ENCODE results near the gene FOXD1. TPM values are rescaled to one million over a fixed set of nuclear protein-coding genes. Genes with fewer than 3 reads are reported as not detected.
"Not testable (repeated sequence)": the region's sequence is repeated elsewhere in the genome, so short reads cannot be mapped to it uniquely, and the experiment has no call there.

Gene FOXD1
- total RNA-seq, 2 donors from 2014 or later = not detected

DNA sequence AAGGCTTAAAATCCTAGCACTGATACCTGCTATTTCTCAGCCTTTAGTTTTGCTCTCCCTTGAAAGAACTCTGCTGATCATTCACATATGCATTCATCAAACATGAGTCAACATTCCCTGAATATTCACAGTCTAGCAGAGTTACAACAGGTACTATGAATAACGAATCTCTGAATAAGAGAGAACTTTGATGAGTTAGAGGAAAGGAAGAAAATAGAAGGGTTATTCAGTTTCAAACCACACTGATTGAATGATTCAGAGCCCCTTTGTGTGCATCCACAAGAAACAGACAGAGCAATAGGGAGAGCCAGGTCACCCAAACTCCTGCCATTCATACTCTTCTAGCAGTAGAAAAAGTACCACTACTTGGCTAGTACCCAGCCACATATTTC, 36.0 kb downstream of the FOXD1 start:
- Mint-ChIP-seq H3K36me3 (ENCODE audit: low read depth) (peaks cover 3% of the 10 kb centered on the region), H3K27me3 (peaks cover 66% of the 10 kb centered on the region), H3K27ac (no peak overlapping the region), H3K4me1 (no peaks in the 10 kb centered on the region), H3K4me3 (no peak overlapping the region)
- DNase-seq (no peak), ATAC-seq (no peak)
- no peaks in the 10 kb centered on the region for H3K9me3 ChIP-seq (ENCODE audit: control insufficient read depth, low read length, poor library complexity, severe bottlenecking)

GRCh38 chr5:73411936-73412596, 36.5 kb downstream of the FOXD1 start:
- H3K9me3 ChIP-seq (ENCODE audit: control insufficient read depth, low read length, poor library complexity, severe bottlenecking) = no peaks in the 10 kb centered on the region
- ATAC-seq (no peak), DNase-seq (no peak)
- H3K27ac Mint-ChIP-seq = no peak overlapping the region
- H3K4me3 Mint-ChIP-seq = no peak overlapping the region
- H3K27me3 Mint-ChIP-seq = peaks cover 66% of the 10 kb centered on the region
- H3K36me3 Mint-ChIP-seq (ENCODE audit: low read depth) = peaks cover 2% of the 10 kb centered on the region
- no peaks in the 10 kb centered on the region for H3K4me1 Mint-ChIP-seq

DNA sequence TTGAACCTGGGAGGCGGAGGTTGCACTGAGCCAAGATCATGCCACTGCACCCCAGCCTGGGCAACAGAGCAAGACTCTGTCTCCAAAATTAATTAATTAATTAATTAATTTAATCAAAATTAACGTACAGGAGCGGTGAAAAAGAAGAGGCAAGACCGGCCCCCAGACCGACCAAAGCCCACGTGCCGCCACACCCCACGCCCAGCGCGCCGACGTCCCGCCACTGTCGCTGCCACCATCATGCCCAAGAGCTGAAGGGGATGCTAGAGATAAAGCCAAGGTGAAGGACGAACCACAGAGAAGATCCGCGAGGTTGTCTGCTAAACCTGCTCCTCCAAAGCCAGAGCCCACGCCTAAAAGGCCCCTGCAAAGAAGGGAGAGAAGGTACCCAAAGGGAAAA, 38.6 kb downstream of the FOXD1 start:
- not testable (repeated sequence) for H3K9me3 ChIP-seq (ENCODE audit: control insufficient read depth, low read length, poor library complexity, severe bottlenecking); ATAC-seq; H3K27ac Mint-ChIP-seq; H3K4me1 Mint-ChIP-seq; H3K4me3 Mint-ChIP-seq; H3K36me3 Mint-ChIP-seq (ENCODE audit: low read depth); DNase-seq
- peaks cover 57% of the 10 kb centered on the region for H3K27me3 Mint-ChIP-seq

DNA sequence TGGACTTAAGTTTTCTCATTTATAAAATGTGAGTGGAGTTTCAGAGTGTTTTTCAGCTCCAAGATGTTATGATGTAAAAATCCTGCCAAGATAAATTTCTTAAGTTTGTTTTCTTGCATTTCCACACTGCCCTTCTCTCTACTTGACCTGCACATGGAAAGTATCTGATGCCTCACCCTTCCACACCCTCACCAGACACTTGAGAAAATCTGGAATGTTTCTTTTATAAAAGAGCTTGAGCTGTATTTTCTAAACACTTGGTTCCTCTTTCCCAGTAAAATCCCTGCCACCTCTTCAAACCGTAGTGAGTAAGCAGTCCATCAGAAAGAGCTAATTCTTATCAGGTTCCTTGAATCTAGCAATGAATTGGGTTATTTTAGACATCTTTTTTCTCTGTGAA, 42.9 kb downstream of the FOXD1 start:
- peaks cover 2% of the 10 kb centered on the region for H3K36me3 Mint-ChIP-seq (ENCODE audit: low read depth)
- peaks cover 59% of the 10 kb centered on the region for H3K27me3 Mint-ChIP-seq
- peaks cover 7% of the 10 kb centered on the region for H3K4me1 Mint-ChIP-seq
- DNase-seq = no peak
- H3K4me3 Mint-ChIP-seq = no peak overlapping the region
- peak overlapping the region; percentile 1 for H3K27ac Mint-ChIP-seq
- no peaks in the 10 kb centered on the region for H3K9me3 ChIP-seq (ENCODE audit: control insufficient read depth, low read length, poor library complexity, severe bottlenecking)
- ATAC-seq = no peak

DNA sequence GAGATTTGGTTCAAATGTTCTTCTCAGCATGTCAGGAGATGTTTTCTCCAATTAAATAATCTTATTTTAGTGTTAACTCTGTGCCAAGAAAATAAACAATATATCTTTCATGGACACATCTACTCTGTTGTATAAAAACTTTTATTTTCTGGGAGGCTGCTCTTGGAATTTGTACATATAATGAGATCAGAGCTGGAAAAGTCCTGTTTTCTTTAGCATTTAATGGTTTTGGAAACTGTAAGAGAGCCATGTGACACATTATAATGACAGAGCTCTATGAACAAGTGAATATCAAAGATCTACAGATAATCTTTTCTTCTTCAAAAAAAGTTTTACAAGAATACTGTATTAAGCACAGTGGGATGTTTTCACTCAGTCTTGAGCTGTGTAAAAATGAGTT, 48.8 kb downstream of the FOXD1 start:
- H3K9me3 ChIP-seq (ENCODE audit: control insufficient read depth, low read length, poor library complexity, severe bottlenecking) = no peaks in the 10 kb centered on the region
- Mint-ChIP-seq H3K4me3 (no peak overlapping the region), H3K27me3 (peaks cover 49% of the 10 kb centered on the region), H3K36me3 (ENCODE audit: low read depth) (no peaks in the 10 kb centered on the region), H3K27ac (no peak overlapping the region), H3K4me1 (peaks cover 6% of the 10 kb centered on the region)
- no peak for DNase-seq
- ATAC-seq = no peak

Other genes with a start within 250 kb of the FOXD1 start
- 100 to 1,000 TPM; 600 to 744 TPM for gene BTF3, start 49.7 kb upstream of the FOXD1 start, total RNA-seq
- gene ANKRA2, start 116.9 kb upstream of the FOXD1 start, total RNA-seq = 10 to 100 TPM; 28.1 to 34.5 TPM
- gene UTP15, start 117.0 kb upstream of the FOXD1 start, total RNA-seq = 10 to 100 TPM; 35.8 to 41.6 TPM
- under 1 TPM; 0.05 to 0.16 TPM for gene ARHGEF28, start 177.4 kb upstream of the FOXD1 start, total RNA-seq

Measured in T-helper 17 cell (primary cell).